Measurements from ENCODE around the gene E2F4.

The E2F4 gene, protein sequence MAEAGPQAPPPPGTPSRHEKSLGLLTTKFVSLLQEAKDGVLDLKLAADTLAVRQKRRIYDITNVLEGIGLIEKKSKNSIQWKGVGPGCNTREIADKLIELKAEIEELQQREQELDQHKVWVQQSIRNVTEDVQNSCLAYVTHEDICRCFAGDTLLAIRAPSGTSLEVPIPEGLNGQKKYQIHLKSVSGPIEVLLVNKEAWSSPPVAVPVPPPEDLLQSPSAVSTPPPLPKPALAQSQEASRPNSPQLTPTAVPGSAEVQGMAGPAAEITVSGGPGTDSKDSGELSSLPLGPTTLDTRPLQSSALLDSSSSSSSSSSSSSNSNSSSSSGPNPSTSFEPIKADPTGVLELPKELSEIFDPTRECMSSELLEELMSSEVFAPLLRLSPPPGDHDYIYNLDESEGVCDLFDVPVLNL

DNA sequence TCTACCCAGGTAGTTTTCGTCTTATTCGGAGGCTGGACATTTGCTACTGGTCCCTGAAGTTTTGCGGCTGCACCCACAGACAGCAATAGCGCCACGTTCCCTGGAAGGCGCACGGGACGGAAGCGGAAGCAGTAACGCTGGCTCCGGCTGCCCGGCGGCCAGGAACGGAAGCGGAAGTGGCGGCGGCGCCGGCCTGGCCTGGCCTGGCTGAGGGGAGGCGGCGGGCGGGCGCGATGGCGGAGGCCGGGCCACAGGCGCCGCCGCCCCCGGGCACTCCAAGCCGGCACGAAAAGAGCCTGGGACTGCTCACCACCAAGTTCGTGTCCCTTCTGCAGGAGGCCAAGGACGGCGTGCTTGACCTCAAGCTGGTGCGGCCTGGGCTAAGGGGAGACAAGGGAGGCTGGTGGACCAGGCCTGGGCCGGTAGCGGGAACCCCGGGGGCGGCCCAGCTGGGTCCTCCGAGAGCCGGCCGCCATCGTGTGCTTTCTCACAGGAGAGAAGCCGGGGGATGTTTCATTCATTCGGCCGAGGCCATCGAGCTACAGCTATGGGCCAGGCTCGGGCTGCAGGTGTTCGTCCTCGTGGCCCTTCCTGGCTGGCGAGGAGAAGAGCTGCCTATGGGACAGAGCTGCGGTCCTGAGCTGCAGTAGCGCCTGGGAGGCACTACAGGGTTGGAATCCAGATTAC, at the start of gene E2F4:
Gene E2F4 (plus strand): TSS at position 161 of the 687 bp plus-strand sequence. CDS start 73 bp downstream, at position 234.
- TF ChIP-seq, protein P1, sequence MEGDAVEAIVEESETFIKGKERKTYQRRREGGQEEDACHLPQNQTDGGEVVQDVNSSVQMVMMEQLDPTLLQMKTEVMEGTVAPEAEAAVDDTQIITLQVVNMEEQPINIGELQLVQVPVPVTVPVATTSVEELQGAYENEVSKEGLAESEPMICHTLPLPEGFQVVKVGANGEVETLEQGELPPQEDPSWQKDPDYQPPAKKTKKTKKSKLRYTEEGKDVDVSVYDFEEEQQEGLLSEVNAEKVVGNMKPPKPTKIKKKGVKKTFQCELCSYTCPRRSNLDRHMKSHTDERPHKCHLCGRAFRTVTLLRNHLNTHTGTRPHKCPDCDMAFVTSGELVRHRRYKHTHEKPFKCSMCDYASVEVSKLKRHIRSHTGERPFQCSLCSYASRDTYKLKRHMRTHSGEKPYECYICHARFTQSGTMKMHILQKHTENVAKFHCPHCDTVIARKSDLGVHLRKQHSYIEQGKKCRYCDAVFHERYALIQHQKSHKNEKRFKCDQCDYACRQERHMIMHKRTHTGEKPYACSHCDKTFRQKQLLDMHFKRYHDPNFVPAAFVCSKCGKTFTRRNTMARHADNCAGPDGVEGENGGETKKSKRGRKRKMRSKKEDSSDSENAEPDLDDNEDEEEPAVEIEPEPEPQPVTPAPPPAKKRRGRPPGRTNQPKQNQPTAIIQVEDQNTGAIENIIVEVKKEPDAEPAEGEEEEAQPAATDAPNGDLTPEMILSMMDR (IDR thresholded peaks at IDR 0.05; ENCODE audit: control insufficient read depth, insufficient read depth, low read depth, low read length, missing control alignments), result no peak
- peak within 1 kb of the TSS; percentile 86 for H3K4me3 ChIP-seq (ENCODE audit: control insufficient read depth, low read depth, low read length)
- DNase-seq (ENCODE audit: low read depth), result peak; percentile 56

DNA sequence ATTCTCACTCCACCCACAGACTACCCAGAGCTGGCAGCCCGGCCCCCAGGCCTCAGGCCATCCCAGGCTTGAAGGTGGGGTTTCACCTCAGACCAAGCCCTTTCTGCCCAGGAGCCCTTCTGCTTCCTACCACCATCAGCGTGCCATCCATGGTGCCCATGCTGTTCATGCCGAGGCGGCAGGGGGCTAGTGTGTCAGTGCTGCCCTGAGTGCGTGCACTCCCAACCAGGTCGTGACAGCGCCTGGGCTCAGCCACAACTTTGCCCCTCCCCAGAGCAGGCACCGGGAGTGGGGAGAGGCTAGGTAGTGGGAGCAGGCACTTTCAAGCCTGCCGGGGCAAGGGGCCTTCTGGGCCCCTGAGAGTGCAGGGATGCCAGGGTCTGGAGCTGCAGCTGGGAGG, 49.6 kb upstream of the E2F4 start:
- DNase-seq (ENCODE audit: low read depth), result no peak
- H3K4me3 ChIP-seq (ENCODE audit: control insufficient read depth, low read depth, low read length), result no peak overlapping the region
- TF ChIP-seq, protein P1 (IDR thresholded peaks at IDR 0.05; ENCODE audit: control insufficient read depth, insufficient read depth, low read depth, low read length, missing control alignments), result no peak

DNA sequence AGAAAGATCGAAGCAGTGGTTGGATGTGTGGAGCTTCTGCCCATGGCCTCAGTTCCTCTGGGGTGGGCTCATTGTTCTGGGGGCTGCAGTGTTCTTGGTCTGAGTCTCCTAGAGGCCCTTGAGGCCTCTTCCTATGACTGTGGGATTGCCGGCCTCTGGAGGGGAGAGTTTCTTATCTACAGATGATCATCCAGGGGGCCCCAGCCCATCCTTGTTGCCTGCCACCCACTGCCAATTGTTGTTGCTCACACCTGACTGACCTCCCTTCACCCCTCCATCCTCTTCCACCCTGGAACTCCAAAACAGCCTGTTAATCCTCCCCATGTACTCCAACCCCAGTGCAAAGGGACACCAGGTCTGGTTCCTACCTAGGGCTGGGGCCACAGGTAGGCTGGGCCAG, 47.0 kb upstream of the E2F4 start:
- no peak overlapping the region for H3K4me3 ChIP-seq (ENCODE audit: control insufficient read depth, low read depth, low read length)
- no peak for DNase-seq (ENCODE audit: low read depth)
- TF ChIP-seq, protein P1 (IDR thresholded peaks at IDR 0.05; ENCODE audit: control insufficient read depth, insufficient read depth, low read depth, low read length, missing control alignments), result no peak

DNA sequence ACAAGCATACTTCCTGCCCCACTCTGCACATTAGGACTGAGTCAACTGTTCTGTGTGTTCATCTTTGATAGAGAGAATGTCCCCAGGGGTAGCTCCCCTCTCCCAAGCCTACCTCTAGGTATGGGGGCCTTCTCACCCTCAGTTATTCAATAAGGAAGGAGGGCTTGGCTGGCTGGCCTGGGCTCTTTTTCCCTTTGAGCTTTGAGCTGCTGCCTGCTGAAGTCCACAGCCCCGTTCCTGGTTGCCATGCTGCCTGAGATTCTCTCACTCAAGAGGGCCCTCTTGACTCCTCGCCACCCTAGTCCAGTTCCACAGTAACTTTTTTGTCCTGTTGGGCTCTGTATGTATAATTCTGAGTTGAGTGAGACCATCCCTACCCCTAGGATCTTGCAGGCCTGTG, 46.2 kb upstream of the E2F4 start:
- H3K4me3 ChIP-seq (ENCODE audit: control insufficient read depth, low read depth, low read length), result no peak overlapping the region
- DNase-seq (ENCODE audit: low read depth), result no peak
- TF ChIP-seq, protein P1 (IDR thresholded peaks at IDR 0.05; ENCODE audit: control insufficient read depth, insufficient read depth, low read depth, low read length, missing control alignments), result no peak

DNA sequence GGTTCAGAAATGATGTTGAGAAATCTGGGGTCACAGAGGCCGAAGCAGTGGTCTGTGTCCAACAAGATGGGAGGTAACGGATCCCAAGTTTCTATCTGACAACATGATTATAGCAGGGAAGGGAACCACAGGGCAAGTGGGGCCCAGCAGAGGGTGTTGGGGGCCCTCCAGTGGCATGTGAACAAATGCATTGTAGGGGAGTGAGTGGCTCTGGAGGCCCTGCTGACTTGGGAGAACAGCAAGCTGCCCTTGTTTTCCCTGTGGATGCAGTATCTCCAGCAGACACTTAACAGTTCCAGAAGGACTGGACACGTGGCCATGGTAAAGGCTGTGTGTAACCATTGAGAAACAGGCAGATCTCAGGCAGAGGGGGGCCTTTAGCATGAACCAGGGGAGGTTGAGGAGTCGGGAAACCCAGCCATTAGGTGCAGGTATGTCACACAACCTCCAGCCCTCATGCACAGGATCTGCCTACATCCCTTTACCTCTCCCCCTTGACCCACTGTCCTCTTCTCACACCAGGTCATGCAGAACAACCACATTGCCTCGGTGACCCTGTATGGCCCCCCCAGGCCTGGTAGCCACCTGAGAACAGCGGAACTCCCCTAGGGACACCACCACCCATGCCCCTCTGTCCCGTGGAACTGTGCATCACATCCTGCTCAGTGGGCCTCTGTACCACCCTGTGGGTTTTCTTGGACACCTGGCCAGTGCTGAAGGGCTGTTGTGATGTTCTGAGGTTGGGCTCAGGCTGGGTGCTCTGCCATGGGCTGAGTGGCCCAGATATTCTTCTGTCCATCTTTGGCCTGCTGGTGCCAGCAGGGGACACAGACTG, 45.2 kb upstream of the E2F4 start:
- TF ChIP-seq, protein P1 (IDR thresholded peaks at IDR 0.05; ENCODE audit: control insufficient read depth, insufficient read depth, low read depth, low read length, missing control alignments), result peak; percentile 21
- no peak overlapping the region for H3K4me3 ChIP-seq (ENCODE audit: control insufficient read depth, low read depth, low read length)
- no peak for DNase-seq (ENCODE audit: low read depth)

DNA sequence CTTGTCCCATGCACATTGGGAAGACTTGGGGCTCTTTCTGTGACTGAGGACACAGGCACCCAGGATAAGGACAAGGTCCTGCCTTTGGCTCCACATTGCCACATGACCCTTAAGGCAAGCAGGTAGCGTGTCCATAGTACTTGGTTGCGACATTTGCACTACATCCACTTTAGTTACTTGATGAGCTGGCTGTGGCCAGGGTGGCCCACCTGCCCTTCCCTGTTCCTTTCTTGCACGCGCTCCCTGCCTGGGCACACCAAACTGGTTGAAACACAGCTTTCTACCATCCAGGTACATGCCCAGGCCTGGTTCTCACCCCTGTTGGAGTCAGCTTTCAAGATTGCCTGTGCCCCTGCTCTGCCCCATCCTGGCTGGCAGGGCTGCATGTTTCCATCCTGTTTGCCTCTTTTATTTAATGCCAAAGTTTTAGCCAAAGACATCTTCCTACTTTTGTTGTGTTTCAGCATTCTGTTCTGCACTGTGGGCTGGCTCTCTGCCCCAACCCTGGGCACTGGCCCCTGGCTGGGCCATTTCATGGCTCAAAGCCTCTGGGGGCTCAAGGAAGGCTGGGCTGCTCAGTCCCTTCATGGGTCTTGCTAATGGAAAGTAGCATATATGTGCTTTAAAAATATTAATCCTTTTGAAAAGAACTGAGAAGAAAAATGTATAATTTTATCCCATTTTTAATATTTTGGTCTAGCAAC, 44.4 kb upstream of the E2F4 start:
- DNase-seq (ENCODE audit: low read depth), result no peak
- TF ChIP-seq, protein P1 (IDR thresholded peaks at IDR 0.05; ENCODE audit: control insufficient read depth, insufficient read depth, low read depth, low read length, missing control alignments), result no peak
- no peak overlapping the region for H3K4me3 ChIP-seq (ENCODE audit: control insufficient read depth, low read depth, low read length)
